ENCODE measurements around the gene SCN4A. TPM values are rescaled to one million over a fixed set of nuclear protein-coding genes. Genes with fewer than 3 reads are reported as not detected.

Gene SCN4A
- total RNA-seq, 1 donor from 2014 or later = not detected

GRCh38 chr17:63956296-63956920 is 16.3 kb downstream of the SCN4A start:
- TF ChIP-seq CTCF (IDR thresholded peaks at IDR 0.05) = no peak
- no peak for DNase-seq (ENCODE audit: extremely low spot score, unreplicated experiment)
- H3K4me3 Mint-ChIP-seq (ENCODE audit: unreplicated experiment) = no peak overlapping the region
- H3K9me3 Mint-ChIP-seq (ENCODE audit: unreplicated experiment) = no peaks in the 10 kb centered on the region
- H3K4me1 Mint-ChIP-seq (ENCODE audit: unreplicated experiment) = no peaks in the 10 kb centered on the region
- peaks cover 12% of the 10 kb centered on the region for H3K27me3 Mint-ChIP-seq (ENCODE audit: unreplicated experiment)
- no peak overlapping the region for H3K27ac Mint-ChIP-seq (ENCODE audit: unreplicated experiment)
- no peaks in the 10 kb centered on the region for H3K36me3 Mint-ChIP-seq (ENCODE audit: unreplicated experiment)

GRCh38 chr17:63955791-63956190 is 16.9 kb downstream of the SCN4A start:
- Mint-ChIP-seq H3K36me3 (ENCODE audit: unreplicated experiment) (no peaks in the 10 kb centered on the region), H3K4me3 (ENCODE audit: unreplicated experiment) (no peak overlapping the region), H3K27me3 (ENCODE audit: unreplicated experiment) (peaks cover 16% of the 10 kb centered on the region), H3K4me1 (ENCODE audit: unreplicated experiment) (no peaks in the 10 kb centered on the region), H3K27ac (ENCODE audit: unreplicated experiment) (no peak overlapping the region), H3K9me3 (ENCODE audit: unreplicated experiment) (no peaks in the 10 kb centered on the region)
- no peak for TF ChIP-seq CTCF (IDR thresholded peaks at IDR 0.05)
- DNase-seq (ENCODE audit: extremely low spot score, unreplicated experiment) = no peak

GRCh38 chr17:63955232-63955631 is 17.5 kb downstream of the SCN4A start:
- H3K4me1 Mint-ChIP-seq (ENCODE audit: unreplicated experiment) = no peaks in the 10 kb centered on the region
- no peaks in the 10 kb centered on the region for H3K36me3 Mint-ChIP-seq (ENCODE audit: unreplicated experiment)
- no peaks in the 10 kb centered on the region for H3K9me3 Mint-ChIP-seq (ENCODE audit: unreplicated experiment)
- no peak for TF ChIP-seq CTCF (IDR thresholded peaks at IDR 0.05)
- H3K27ac Mint-ChIP-seq (ENCODE audit: unreplicated experiment) = no peak overlapping the region
- H3K27me3 Mint-ChIP-seq (ENCODE audit: unreplicated experiment) = peaks cover 17% of the 10 kb centered on the region
- DNase-seq (ENCODE audit: extremely low spot score, unreplicated experiment) = no peak
- H3K4me3 Mint-ChIP-seq (ENCODE audit: unreplicated experiment) = no peak overlapping the region

GRCh38 chr17:63954402-63955063 is 18.2 kb downstream of the SCN4A start:
- no peak for TF ChIP-seq CTCF (IDR thresholded peaks at IDR 0.05)
- no peak overlapping the region for H3K4me3 Mint-ChIP-seq (ENCODE audit: unreplicated experiment)
- no peaks in the 10 kb centered on the region for H3K9me3 Mint-ChIP-seq (ENCODE audit: unreplicated experiment)
- no peak for DNase-seq (ENCODE audit: extremely low spot score, unreplicated experiment)
- H3K27me3 Mint-ChIP-seq (ENCODE audit: unreplicated experiment) = peaks cover 15% of the 10 kb centered on the region
- H3K36me3 Mint-ChIP-seq (ENCODE audit: unreplicated experiment) = no peaks in the 10 kb centered on the region
- H3K4me1 Mint-ChIP-seq (ENCODE audit: unreplicated experiment) = no peaks in the 10 kb centered on the region
- H3K27ac Mint-ChIP-seq (ENCODE audit: unreplicated experiment) = no peak overlapping the region
